GM12865 (cell line): ENCODE data around the gene INKA2.

Experiments
- DNase-seq: peaks from one replicate; pipeline ENCODE4 v3.0.0; 2010; ENCODE audit warnings: low read depth
- H3K4me3 ChIP-seq: 2 replicates; pipeline ENCODE4 v1.5.1; 2011; ENCODE audit warnings: mild to moderate bottlenecking, low read depth, low read length, control low read depth
- CTCF ChIP-seq: IDR thresholded peaks from 2 replicates; pipeline ENCODE4 v1.5.1; 2011; ENCODE audit warnings: low read length, control low read depth, low read depth, inconsistent platforms; ENCODE audit not compliant: insufficient read depth; ENCODE audit errors: missing control alignments

Gene INKA2

GRCh38 chr1:111706921-111707320, 32.3 kb downstream of the INKA2 start:
- no peak for TF ChIP-seq CTCF
- no peak overlapping the region for H3K4me3 ChIP-seq
- DNase-seq, result no peak

- H3K4me3 ChIP-seq, result no peak overlapping the region
- no peak for DNase-seq
- TF ChIP-seq CTCF, result no peak
Measured at GRCh38 chr1:111705841-111706240, 33.4 kb downstream of the INKA2 start.

- no peak for DNase-seq
- TF ChIP-seq CTCF, result no peak
- no peak overlapping the region for H3K4me3 ChIP-seq
Measured at GRCh38 chr1:111704776-111705175, 34.4 kb downstream of the INKA2 start.

GRCh38 chr1:111704240-111704639, 35.0 kb downstream of the INKA2 start:
- H3K4me3 ChIP-seq, result no peak overlapping the region
- no peak for TF ChIP-seq CTCF
- no peak for DNase-seq

- TF ChIP-seq CTCF, result no peak
- H3K4me3 ChIP-seq, result no peak overlapping the region
Measured at GRCh38 chr1:111702504-111703050, 36.6 kb downstream of the INKA2 start.

GRCh38 chr1:111699268-111699667, 39.9 kb downstream of the INKA2 start:
- DNase-seq, result no peak
- no peak for TF ChIP-seq CTCF

More at GRCh38 chr1:111702504-111703050, 36.6 kb downstream of the INKA2 start:
- no peak for DNase-seq

GRCh38 chr1:111696330-111696729, 42.9 kb downstream of the INKA2 start:
- TF ChIP-seq CTCF, result no peak
- H3K4me3 ChIP-seq, result no peak overlapping the region
- no peak for DNase-seq

More at GRCh38 chr1:111699268-111699667, 39.9 kb downstream of the INKA2 start:
- no peak overlapping the region for H3K4me3 ChIP-seq
